GM21367 (cell line): ENCODE measurements around the gene FCHSD2.
"Not testable (repeated sequence)": the region's sequence is repeated elsewhere in the genome, so short reads cannot be mapped to it uniquely, and the experiment has no call there.

Experiments
- ATAC-seq: cut with Tn5 transposase; IDR thresholded peaks from one replicate; pipeline ENCODE4 v1.9.1; 2021; ENCODE audit not compliant: unreplicated experiment

The FCHSD2 gene

DNA sequence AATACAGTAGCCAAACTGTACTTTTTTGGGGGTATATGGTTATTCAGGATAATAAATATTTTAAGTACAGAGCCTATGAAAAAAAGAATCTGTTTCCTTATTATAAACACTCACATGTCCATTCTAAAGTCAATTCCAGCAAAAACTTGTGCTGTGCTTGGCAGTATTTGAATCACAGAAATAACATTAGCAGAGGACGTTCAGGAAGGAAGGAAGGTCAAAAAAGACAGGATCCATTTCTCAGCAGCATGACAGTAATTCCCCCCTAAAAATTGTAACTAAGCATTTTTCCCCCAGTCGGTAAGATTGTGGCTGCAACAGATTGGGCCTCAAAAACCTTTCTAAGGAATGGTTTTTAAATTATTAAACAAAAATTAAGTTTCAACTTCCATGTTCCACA lies 203.1 kb downstream of the FCHSD2 start:
- no peak for ATAC-seq

DNA sequence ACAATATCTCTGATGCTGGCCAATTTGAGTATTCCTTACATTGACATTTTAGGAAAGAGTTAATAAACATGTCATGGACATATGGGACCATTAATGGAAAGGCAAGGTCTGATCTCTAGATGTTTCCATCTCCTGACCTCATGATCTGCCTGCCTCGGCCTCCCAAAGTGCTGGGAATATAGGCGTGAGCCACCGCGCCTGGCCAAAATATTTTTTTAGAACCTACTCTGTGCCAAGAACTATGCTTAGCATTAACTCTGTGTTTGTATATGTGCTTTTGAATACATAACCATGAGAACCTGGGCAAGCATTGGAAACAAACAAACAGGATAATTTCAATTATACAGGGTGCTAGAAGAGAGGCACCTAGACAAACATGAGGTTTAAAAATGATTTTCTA lies 204.7 kb downstream of the FCHSD2 start:
- ATAC-seq: no peak

DNA sequence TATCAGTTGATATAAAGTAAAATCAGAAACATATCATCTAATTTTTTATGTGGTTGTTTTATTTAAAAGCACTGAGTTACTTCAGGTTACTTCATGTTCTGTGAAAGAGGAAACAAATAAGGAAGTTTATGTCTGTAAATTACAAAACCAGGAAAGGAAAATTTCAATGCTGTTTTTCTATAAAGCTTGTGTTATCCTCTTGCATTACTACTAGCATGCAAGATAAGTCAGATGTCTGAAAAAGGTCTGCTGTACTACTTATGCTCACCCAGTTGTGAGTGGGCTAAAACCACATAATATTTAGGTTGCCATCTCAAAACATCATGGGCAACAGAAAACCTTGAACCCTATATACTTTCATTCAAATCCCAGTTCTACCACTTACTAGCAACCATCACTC lies 206.4 kb downstream of the FCHSD2 start:
- ATAC-seq: no peak

GRCh38 chr11:72932132-72932570 lies 210.0 kb downstream of the FCHSD2 start:
- ATAC-seq: no peak

DNA sequence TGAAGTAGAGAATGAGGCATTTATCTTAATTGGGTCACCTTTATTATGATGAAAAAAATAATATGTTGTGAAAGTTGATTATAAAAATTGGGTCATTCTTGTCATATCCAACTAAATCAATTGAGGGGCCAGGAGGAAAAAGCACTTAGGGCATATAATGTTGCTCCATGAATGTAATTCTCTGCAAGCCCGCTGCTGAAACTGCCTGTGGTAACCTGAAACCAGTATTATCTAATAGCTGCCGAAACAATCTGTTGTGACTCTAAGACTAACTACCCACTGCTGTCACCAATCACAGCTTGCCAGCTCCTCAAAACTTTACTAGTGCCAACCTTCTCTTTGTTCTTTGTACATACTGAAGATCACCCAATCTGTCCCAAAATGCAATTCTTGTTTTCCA lies 212.1 kb downstream of the FCHSD2 start:
- no peak for ATAC-seq

DNA sequence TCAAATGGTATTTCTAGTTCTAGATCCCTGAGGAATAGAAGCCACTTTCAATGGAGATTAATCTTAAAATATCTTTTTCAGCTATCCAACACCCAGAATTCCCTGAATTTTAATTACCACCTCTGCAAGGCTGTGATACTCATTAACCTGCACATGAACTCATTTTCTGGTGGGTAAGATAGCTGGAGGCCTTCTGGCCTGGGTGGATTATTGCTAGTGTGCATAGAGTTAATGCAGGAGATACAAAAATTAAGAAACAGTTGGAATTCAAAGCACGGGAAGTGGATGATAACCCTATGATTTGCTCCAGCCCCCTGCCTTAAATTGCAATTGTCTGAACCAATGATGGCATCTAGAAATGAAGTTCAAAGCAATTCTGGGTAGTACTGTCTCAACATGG lies 212.9 kb downstream of the FCHSD2 start:
- no peak for ATAC-seq

GRCh38 chr11:72927380-72927779 lies 214.7 kb downstream of the FCHSD2 start:
- ATAC-seq: no peak

DNA sequence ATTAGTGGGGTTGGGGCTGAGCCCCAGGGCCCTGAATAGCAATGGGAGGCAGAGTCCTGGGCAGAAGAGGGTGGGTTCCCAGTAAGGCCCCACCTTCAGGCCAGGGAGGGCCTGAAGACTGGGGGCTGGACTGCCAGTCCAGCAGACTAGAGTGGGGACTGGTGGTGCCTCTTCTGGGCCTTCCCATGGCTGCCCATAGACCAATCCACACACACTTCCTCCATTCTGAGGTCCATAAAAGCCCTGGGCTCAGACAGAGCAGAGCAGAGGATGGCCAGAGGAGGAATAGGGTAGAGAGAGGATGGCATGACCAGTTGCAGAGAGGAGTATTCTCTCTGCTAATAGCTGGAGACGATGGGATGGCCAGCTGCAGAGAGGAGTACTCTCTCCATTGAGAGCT lies 216.0 kb downstream of the FCHSD2 start:
- no peak for ATAC-seq

DNA sequence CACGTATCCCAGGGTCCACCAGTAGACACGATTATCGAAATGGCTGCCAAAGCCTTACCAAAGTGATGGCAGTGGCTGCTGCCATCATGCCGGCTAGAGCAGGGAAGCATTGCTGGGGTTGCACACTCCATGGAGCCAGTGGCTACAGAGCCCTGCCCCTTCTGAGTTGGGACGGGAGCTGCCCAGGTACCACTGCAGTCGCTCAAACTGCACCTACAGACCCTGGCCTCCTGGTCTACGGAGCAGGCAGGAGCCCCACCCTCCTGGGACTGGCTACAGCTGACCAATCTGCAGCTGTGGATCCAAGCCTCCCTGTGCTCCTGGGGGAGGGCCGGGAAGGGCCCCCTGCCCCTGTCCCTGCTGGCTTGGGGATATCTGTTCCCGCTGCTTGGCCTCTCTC lies 216.5 kb downstream of the FCHSD2 start:
- ATAC-seq: no peak

GRCh38 chr11:72924568-72925190 lies 217.4 kb downstream of the FCHSD2 start:
- no peak for ATAC-seq

DNA sequence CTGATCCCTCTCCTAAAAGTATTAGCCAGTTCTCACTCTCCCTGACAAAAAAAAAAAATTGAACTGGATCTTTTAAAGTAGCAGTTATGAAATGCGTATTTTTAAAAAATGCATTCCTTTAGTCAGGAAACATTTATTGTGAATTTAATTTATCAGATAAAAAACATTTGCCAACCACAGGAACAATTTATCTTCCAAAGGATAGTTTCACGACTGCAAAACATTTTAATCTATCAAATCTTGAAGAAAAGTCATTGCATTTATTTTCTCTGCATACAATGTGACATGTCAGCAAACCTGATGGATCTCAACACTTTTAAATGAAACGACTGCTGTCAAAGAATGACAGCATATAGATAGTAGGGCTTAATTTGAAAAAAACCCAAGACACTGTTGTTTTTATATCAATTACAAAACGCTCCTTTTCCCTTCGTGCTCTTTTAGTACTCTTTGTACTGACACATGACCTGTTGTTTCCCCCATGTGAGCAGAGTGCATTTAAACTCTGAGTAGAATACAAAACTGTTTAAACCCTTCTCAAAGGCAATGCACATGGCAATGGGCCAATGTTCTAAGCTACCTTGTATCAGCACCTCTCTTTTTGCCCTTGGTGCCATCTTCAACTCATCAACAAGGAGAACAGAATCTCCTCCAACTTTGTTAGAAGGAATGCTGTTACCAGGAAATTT lies 220.9 kb downstream of the FCHSD2 start:
- ATAC-seq: no peak

GRCh38 chr11:72920001-72920400 lies 222.1 kb downstream of the FCHSD2 start:
- no peak for ATAC-seq

DNA sequence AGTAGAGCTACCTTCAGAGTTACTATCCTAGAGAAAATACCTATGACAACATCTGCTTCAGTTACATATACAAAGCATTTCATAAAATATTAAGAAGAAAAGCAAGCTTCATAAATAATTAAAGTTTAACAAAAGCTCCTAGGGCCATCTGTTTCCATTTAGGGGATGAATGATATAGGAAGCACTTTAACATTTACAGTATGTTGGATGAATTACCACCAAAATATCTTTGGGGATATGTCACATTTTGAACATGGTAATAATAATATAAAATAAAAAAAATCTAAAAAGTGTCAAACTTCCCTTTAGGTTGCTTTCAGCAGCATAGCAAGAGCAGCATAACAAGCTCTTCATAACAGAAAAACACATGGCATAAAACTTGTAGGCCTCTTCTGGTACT lies 223.3 kb downstream of the FCHSD2 start:
- ATAC-seq: no peak

- ATAC-seq: no peak
These were observed 229.9 kb downstream of the FCHSD2 start for GRCh38 chr11:72912253-72912652.

- ATAC-seq: not testable (repeated sequence)
These were observed 232.3 kb downstream of the FCHSD2 start for GRCh38 chr11:72909558-72910388.

GRCh38 chr11:72908032-72908676 lies 234.0 kb downstream of the FCHSD2 start:
- ATAC-seq: no peak

DNA sequence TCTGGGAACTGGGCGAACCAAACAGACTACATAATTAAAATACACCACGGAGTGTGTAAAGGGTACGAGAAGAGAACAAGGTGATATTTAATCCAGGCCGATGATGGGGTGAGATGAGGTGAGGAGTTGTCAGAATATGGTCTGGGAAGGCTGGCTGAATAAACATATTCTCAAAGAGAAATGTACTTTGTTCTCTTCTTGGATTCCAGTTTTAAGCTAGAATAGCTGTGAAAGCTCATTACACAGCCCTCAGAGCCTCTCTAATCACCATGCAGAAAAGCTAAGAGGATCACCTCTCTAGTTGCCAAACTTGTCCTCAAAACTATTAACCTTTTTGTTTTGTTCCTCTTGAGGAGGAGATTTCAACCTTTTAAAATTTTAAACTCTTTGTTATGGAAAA lies 238.1 kb downstream of the FCHSD2 start:
- no peak for ATAC-seq

DNA sequence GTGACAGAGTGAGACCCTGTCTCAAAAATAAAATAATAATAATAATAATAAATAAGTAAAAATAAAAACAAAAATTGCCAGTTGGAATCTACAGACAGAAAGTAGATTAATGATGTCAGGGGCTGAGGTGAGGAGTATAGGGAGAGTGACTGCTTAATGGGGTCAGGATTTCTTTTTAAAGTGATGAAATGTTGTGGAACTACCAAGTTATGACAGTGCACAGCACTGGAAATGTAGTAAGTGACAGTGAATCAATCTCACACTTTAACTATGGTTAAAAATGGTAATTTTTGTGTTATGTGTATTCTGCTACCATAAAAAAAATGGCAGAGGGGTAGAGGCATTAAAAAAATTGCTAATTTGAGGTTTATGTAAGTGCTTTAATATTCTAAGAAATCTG lies 240.7 kb downstream of the FCHSD2 start:
- ATAC-seq: no peak

DNA sequence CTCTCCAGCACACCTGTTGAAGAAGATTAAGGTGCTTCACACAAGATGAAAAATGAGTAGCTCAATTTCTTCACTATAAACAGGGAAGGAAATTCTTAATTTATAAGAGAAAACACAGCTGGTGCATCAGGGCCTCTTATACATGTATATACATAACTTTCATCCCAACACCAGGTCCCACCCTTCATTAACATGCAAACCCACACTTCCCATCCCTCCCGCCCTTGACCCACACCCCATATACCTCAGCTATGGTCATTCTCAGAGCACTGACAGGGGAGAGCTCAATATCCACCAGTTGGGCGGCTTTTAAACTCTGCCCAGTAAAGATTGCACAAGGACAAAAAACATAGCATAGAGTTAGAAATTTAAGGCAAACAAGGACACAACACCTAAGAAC lies 242.1 kb downstream of the FCHSD2 start:
- ATAC-seq: no peak

- no peak for ATAC-seq
These were observed 242.9 kb downstream of the FCHSD2 start for GRCh38 chr11:72899238-72899637.

DNA sequence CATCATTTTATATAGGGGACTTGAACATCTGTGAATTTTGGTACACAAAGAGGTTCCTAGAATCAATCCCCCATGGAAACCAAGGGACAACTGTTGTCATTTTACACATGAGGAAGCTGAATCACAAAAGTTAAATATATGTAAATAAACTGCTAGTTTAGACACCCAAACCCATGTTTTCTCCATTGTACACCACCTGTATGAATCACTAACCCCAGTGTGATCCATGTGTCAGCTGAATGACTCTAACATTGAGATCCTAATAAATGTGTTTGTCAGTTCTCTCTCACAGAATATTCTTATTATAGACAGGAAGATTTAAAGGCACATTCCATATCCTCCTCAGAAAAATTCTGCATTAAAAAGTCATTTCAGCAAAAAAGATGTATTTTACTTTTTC lies 244.6 kb downstream of the FCHSD2 start:
- ATAC-seq: no peak

- no peak for ATAC-seq
These were observed 245.7 kb downstream of the FCHSD2 start for GRCh38 chr11:72896431-72896830.
